ENCODE data around the gene NGF.
"Not testable (repeated sequence)": the region's sequence is repeated elsewhere in the genome, so short reads cannot be mapped to it uniquely, and the experiment has no call there.

Gene NGF

DNA sequence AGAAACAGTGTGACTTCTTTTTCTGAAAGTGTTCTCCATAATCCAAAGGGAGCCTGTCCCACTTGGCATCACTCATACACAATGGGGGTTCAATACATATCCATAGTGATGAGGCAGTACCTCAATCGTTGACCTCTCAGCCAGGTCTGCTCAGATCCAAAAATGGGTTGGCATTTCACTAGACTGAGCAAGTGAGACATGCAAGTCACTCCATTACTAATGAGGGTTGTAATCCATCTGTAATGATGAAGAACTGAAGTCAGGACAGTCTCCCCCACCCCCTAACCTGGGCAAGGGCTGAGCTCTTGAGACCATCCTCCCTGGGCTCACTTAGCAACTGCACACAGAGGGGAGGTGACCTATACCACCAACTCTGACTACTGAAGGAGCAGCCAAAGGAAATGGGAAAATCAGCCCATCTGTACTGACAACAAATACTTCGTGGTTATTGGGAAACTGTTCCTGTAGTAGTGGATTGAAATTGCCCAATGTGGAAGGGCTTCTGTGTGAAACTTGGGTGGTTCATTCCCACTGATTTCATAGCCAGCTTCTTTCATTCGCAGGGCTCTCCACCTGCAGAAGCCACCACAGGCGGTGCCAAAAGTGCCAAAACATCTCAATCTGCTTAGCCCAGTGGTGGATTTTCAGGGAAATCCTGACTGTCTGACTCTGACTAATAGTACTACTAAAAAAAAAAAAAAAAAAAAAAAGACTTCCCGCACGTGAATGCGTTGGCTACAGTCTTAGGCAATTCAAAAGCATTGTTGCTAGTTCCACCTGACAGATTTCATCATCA, 5.0 kb downstream of the NGF start:
- no peak for DNase-seq

DNA sequence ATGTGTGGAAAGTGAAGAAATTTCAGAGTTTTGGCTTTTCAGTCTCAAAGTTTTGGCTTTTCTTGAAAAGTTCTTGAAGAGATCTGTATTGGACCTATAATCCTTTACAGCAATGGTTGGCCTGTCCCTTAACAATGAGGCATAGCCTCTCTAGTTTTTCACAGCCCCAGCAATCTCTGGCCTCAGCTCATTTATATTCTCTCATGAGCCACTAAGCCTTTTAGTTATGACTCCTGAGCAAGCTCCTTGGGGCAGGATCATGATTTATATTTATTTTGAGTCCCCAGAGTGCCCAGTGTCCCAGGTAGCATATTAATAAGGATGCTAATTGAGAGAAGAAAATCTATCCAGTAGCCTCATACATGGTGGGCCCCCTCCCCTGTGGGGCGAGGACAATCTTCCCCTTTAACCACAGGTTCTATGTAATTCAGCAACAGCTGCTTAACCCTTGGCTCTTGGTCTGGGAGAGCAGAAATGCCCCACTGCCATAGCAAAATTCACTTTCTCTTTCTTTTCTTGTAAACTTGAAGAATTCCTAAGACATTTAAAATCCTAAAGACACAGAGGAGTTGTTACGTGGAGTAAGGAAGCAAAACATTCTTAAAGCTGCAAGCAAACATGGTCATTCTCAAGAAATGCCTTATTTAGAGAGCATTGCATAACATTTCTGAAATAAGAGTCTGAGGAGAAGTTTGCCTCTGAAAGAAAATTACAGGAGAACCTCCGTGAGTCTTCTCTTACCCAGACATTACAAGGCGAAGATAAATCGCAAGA, 6.3 kb downstream of the NGF start:
- DNase-seq = no peak

DNA sequence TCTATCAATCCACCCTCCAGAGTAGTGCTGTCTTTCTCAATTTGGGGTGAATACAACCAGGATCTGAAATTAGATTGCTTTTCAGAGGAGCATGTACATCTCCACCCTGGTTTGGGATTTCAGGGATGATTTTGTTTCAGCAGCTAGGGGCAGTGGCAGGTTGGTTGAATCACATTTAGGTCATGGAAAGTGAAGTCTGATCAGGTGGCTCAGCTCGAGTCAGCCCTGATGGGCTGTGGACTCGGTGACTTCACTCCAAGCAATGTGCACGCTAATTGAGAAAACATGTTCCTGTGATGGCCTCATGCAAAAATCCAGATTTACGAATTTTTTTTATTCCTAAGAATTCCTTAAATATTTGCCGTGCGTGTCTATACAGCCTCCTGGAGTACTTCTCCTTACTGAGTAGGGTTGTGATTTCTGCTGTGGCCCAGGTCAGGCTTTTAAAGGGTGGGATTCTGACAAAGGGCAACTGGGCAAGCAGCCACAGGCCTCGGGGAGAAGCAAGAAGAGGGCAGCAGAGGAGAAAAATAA, 7.5 kb downstream of the NGF start:
- DNase-seq = no peak

DNA sequence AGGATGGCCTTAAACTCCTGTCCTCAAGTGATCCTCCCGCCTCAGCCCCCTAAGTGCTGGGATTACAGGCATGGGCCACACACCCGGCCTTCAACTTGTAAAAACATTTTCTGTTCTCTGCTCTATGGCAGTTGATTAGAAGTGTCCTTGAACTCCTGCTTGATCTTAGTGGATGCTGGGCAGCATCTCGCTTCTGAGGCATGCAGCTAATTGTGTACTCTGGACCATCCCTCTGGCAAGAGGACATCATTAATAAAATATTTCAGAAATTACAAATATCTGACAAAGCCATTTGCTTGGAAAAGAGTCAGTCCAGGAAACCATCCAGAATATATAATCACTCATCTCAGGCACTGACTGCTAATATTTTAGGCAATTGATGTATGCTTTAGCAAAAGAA, 8.1 kb downstream of the NGF start:
- DNase-seq = no peak

DNA sequence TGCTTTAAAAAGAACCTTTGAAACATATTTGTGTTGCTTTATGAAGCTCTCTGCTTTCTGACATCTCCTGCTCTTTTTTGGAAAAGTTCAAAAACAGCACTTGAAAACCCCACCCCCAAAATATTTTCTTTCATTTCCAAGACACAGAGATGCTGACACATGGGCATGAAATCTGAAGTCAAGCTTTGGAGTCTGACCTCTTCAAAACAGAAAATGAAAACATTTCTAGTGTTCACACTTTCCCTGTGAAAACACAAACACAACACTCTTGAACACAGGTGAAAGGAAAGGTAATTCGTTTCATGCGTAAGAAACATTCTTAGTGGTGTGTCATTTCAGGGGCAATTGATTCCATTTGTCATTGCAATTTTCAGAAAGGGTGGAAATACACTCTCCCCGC, 10.8 kb downstream of the NGF start:
- no peak for DNase-seq

DNA sequence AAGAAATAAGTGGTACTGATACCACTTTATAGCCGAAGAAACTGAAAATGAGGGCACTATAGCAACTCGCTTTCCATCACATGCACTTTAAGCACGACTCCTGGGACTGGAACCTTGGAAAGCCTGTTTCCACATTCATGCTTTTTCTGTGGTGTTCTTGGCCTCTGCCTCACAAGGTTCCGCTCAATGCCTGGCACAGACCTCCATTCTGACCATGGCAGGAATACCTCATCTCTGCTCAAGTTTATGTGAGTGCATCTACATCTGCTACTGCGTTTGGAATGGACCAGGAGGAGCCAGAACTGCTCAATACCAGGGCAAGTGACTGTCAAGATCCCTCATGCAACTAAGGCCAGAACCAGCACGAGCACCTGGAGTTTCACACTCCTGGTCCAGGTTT, 11.6 kb downstream of the NGF start:
- no peak for DNase-seq

DNA sequence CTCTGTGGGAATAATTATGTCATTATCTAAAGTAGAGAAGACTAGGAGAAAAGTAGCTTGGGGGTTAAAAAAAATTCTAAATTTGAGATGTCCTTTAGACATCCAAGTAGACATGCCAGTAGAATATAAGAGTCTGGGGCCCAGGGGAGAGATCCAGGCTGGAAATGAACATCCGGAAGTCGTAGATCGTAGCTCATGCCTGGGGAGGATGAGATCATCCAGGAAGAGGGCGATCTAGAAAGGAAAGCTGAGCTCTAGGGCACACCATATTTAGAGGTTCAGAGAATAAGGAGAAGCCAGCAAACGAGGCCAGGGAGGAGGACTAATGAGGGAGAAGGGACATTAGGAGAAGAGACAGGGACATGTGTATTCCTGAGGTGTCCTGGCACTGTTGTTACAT, 12.2 kb downstream of the NGF start:
- no peak for DNase-seq

DNA sequence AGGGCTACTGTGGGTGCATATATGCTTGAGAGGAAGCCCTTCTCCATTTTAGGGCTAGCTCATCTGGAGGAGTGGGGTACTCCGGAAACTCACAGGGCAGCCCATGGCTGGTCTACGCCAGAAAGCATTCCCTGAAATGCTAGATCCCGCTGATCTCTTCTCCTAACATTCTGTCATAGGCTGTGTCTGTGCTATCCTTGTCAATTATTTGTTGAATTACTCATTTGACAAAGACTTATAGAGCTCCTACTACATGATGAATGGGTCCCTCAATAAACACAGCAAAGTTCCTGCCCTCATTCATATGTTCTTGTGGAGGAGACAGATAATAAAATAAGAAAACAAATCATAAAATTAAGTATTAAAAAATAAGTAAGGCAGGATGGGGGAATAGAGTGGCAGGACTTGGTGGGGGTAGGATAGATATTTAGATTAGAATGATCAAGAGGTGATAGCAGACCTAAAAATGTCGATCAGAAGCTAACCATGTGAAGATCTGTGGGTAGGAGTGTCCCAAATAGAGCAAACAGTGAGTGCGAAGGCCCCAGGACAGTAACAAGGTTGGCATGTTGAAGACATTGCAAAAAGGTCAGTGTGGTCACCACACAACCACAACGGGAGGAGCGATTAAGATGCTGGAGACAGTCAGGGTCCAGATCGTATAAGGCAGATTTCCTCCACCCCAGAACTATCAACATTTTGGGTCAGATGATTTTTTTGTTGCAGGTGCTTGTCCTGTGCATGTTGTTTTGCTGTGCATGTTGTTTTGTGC, 13.2 kb downstream of the NGF start:
- DNase-seq = no peak

DNA sequence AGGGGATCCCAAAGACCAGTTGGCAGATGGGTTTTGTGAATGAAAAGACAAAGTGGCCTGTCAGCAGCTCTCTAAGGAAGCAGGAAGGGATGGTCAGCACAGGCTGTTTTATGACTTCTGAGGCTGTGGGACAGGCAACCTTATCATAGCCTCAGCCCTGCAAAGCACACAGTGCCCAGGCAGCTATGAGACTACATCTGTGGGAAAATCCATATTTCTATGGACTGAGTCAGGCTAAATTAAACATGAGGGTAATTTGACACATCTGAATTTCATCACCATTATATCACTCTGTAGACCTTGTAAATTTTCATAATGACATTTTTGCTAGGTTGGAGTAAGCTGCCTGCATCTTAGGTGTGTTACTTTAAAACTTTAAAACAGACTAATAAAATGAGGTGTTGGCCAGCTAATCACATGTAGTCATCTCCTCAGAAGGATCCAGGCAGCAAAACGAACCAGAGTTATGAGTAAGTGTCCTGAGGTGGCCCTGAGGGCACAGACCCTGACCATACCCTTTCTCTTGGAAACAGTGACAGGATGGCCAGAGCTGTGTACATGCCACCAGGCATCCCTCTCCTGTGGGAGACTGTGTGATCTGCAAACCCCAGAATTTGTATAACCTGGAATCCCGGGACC, 14.6 kb downstream of the NGF start:
- DNase-seq = no peak

DNA sequence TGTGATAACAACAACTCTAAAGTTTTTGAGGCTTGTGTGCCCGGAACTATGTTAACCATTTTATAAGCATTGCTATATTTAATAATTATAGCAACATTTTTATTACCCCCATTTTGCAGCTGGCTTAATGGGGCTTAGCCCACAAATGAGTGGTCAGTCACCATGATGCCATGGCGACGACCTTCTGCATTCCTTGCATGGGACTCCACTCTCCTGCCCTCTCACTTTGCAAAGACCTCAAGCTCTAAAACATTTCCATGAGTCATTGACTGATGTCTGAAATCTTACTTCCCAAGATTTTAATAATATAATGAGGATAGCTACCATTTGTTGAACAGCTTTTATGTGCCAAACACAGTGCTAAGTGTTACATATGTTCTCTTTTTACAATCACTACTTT, 15.4 kb downstream of the NGF start:
- DNase-seq = no peak

DNA sequence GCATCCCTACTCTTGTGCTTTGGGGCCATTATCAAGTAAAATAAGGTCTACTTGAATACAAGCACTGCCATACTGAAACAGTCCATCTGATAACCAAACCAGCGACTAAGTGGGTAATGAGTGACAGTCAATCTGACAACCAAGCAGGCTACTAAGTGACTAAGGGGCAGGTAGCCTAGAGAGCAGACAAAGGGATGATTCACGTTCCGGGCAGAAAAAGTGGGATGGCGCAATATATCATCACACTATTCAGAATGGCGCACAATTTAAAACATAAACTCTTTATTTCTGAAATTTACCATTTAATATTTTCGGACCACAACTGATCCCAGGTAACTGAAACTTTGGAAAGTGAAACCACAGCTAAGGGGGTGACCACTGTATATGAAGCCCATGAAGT, 17.7 kb downstream of the NGF start:
- DNase-seq = no peak

DNA sequence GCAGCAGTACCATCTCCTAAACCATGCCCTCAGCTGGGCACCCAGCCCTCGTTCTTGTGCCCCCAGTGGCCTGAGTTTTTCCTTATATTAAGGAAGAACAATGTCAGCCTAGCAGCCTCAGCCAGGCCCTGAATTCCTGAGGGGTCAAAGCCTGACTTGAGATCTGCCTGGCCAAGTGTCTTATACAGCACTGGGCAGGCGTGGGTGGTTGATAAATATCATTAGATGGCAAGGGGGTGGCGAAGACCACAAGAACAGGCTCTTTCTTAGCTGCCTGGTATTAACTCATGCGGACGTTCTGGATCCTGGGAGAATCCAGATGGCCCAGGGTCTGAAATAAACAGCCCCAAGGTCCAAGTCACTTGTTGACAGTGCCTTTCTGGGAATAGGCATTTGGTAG, 18.3 kb downstream of the NGF start:
- DNase-seq = no peak

DNA sequence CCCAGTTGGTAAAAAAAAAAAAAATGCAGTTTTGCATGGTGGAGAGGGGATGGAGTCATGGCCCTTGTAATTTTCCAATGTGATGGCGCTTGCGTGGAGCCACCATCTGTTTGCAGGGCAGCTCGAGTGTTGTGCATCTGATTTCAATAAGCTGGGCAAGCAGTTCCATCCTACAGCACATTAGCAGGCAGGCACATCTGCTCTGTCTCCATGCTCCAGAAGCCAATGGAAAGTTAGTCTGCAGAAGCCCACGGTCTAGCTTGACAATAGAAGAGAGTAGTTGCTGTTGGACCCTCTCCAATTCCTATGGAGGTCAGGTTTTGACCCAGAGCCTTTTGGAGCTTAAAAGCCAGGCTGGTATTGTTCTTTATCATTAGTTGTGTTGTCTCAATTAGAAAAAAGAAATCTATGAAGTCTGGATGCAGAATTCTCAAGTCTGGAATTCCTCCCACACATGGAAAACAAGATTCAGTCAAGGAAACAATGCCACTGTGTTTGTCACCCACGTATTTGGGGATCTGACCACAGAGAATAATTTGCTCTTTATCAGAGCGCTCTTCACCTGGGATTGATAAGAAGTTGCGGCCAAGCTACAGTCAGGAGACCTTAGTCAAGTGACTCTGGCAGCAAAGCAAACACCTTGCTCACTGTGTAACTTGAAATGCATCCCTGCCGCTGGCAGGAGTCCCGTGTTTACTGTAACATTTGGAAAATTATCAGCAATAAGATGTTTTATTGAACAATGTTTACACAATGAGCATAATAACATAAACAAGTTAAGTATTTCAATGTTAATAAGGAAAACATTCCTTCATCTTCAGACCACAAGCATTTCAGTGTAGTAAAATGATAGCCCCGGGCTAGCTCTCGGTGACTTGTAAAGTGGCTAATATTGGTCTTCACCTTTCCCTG, 20.7 kb downstream of the NGF start:
- DNase-seq = no peak

DNA sequence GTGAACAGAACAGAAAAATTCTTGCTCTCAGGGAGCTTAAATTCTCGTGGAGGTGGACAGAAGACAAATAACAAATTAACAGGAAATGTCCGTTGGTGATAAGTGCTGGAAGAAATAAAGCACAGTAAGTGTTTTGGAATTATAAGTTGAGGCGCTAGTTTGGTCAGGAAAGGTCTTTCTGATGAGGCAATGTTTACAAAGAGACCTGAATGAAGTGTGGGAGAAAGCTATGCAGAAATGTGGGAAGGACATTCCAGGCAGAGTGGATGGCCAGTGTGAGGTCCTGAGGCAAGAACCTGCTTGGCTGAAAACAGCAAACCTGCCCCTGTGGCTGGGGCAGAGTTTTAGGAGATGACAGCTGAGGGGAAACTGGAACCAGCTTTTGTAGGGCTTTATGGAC, 23.3 kb downstream of the NGF start:
- DNase-seq = no peak

DNA sequence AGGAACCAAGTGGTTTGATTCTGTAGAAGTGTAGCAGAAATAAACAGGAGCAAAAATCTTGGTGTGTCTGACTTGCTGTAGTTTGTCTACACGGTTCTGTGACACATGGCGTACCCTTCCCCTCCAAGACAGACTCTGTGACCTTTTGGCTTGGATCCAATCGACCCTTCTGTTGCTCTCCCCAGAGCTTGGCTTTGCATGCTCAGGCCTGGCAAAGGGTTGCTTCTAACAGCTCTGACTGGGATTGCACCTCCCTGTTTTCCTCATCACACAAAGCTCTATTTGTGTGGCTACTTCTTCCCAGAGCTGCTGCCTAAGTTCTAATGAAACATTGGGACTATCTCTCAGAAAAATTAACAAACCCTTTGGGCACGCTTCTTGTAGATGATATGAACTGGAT, 24.0 kb downstream of the NGF start:
- DNase-seq = no peak

DNA sequence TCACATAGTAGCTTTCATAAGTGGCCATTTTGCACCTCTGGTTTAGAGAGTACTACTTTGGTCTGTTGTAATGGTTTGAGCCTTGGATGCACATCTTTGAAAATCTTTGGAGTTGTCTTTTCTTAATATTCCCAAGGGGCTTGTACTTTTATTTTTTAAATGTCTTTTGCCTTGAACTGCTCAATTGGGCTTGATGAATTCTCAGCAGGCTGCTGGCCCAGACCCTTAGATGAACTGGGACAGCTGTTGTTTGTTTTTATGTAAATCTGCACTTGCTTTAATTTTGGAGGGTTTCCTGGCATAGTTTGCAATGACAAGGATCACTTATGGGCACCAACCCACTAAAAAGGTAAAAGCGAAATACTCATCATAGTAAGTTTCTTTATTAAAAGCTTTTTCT, 24.9 kb downstream of the NGF start:
- no peak for DNase-seq

DNA sequence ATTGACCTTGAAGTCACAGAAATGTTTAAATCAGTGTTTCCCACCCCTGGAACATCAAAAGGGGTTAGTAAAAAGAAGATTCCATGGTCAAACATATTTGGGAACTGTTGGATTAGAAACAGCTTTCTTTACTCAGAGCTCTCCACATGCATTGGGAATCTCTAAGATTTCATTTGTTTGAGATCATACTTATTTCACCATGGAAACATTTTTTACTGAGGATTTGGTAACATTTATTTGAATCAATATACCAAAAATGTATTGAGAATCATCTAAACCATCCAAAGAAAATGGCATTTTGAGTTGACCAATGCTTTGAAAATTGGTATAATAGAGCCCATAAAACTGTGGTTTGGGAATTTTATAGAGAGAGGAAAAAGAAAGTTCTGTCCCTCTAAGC, 25.3 kb downstream of the NGF start:
- no peak for DNase-seq

DNA sequence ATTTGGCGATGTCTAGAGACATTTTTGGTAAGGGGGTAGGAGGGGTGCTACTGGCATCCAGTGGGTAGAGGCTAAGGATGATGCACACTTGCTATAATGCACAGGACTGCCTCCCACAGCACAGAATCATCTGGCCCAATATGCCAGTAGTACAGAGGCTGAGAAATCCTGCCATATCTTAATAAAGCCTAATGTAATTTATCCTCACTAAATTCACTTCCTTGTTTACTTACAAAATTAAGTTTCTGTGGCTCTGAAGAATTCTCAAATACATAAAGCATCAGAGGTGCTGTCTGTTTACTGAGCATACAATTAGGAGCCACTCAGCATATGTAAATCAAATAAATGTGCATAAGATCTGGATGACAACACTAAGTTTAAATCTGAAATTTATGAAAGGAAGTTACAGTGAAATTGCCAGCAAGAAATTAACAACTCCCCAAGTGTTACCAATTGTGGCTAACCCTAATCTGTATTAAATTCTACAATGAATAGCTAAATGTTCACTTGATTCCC, 26.5 kb downstream of the NGF start:
- DNase-seq = no peak

DNA sequence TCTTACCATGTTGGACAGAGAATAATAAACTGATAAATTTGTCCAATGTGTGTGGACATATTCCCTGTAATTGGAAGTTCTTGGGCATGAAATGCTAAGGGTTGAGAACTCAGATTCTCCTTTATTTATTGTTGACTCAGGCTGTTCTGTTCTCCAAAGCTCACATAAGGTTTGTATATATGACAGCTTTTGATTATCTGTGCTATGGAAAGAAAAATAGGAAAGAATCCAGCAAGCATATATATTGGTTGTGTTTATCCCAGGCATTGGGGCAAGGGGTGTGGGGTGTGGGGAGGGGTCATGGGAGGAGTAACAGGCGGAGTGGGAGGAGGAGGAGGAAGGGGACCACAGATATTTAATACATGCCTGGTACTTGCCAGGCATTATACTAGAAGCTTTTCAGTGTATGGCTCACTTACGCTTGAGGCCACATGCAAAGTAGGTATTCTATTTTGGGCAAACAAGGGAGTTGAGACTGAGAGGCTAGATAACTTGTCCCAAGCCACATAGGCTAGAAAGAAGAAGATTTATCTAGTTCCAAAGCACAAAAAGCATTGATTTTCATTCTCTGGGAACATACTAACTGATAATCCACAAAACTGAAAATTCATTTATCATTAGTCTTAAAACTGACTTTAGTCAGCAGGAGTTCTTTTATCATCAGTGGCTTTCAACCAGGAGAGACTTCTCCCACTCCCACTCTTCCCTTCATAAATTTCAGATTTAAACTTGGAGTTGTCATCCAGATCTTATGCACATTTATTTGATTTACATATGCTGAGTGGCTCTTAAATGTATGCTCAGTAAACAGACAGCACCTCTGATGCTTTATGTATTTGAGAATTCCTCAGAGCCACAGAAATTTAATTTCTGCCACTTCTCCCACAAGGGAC, 27.2 kb downstream of the NGF start:
- DNase-seq = no peak

DNA sequence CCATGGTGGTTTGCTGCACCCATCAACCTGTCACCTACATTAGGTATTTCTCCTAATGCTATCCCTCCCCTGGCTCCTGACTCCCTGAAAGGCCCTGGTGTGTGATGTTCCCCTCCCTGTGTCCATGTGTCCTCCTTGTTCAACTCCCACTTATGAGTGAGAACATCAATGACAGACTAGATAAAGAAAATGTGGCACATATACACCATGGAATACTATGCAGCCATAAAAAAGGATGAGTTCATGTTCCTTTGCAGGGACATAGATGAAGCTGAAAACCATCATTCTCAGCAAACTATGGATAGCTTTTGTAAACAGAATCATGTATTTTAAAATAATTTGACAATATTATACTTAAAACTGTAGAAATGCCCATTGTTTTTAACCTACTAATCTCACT, 28.5 kb downstream of the NGF start:
- not testable (repeated sequence) for DNase-seq

DNA sequence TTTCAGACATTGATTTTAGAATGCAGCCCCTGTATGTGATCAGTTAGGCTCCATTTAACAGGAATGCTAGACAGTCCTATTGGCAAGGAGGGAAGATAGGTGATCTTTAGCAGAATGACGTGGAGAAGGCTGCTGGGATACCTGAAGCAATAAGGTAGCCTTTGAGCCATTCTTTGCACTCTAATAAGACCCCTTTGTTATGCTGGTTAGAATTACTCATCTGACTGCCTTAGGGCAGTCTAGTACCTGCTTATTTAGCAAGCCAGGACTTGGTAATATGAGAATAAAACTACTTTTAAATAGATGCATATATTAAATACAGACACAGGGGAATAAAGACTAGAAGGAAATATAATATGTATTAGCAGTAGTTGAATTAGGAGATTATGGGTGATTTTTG, 29.1 kb downstream of the NGF start:
- no peak for DNase-seq
